Astrocyte (in vitro differentiated cells and primary cell): ENCODE results near the gene OGFOD2. TPM values are rescaled to one million over a fixed set of nuclear protein-coding genes. Genes with fewer than 3 reads are reported as not detected.

Experiments
- DNase-seq: peaks from one replicate; pipeline ENCODE4 v3.0.0-alpha.2; 2010; ENCODE audit warnings: low read depth
- FAIRE-seq: peaks from 2 replicates; lab custom pipeline; 2011; peaks lifted over from hg19 to GRCh38; lab: Jason Lieb, UNC
- H2AFZ ChIP-seq: 2 replicates; pipeline ENCODE4 v1.6.0; 2012; ENCODE audit warnings: low read depth, low read length, inconsistent platforms
- H3K27ac ChIP-seq: 2 replicates; pipeline ENCODE4 v1.5.1; 2011; ENCODE audit warnings: low read depth, low read length, inconsistent platforms
- H3K27me3 ChIP-seq: 2 replicates; pipeline ENCODE4 v1.6.0; 2011; ENCODE audit warnings: low read length, inconsistent platforms; ENCODE audit not compliant: insufficient read depth
- H3K36me3 ChIP-seq: 2 replicates; pipeline ENCODE4 v1.5.1; 2011; ENCODE audit warnings: low read length, inconsistent platforms; ENCODE audit not compliant: insufficient read depth
- H3K4me1 ChIP-seq: 2 replicates; pipeline ENCODE4 v1.5.1; 2011; ENCODE audit warnings: low read length, inconsistent platforms; ENCODE audit not compliant: insufficient read depth
- H3K4me2 ChIP-seq: 2 replicates; pipeline ENCODE4 v1.6.0; 2012; ENCODE audit warnings: low read length, inconsistent platforms
- H3K4me3 ChIP-seq: 2 replicates; pipeline ENCODE4 v1.5.1; 2011; ENCODE audit warnings: low read depth, mild to moderate bottlenecking, low read length, inconsistent platforms; ENCODE audit not compliant: insufficient read depth
- H3K79me2 ChIP-seq: 2 replicates; pipeline ENCODE4 v1.6.0; 2012; ENCODE audit warnings: mild to moderate bottlenecking, low read length, inconsistent platforms; ENCODE audit not compliant: insufficient read depth
- H3K9ac ChIP-seq: 2 replicates; pipeline ENCODE4 v1.6.0; 2012; ENCODE audit warnings: mild to moderate bottlenecking, low read length, inconsistent platforms
- H3K9me3 ChIP-seq: 2 replicates; pipeline ENCODE4 v1.5.1; 2012; ENCODE audit warnings: low read depth, mild to moderate bottlenecking, low read length, inconsistent platforms; ENCODE audit not compliant: insufficient read depth
- H4K20me1 ChIP-seq: 2 replicates; pipeline ENCODE4 v1.6.0; 2012; ENCODE audit warnings: low read length, inconsistent platforms; ENCODE audit not compliant: insufficient read depth
- H3K27ac Mint-ChIP-seq: one replicate; pipeline ENCODE4 v1.8.0; 2021; ENCODE audit warnings: mild to moderate bottlenecking, mixed read lengths; ENCODE audit not compliant: unreplicated experiment
- H3K27me3 Mint-ChIP-seq: one replicate; pipeline ENCODE4 v1.8.0; 2021; ENCODE audit warnings: low read depth, mixed read lengths; ENCODE audit not compliant: unreplicated experiment
- H3K36me3 Mint-ChIP-seq: one replicate; pipeline ENCODE4 v1.8.0; 2021; ENCODE audit warnings: low read depth, mixed read lengths; ENCODE audit not compliant: unreplicated experiment
- H3K4me1 Mint-ChIP-seq: one replicate; pipeline ENCODE4 v1.8.0; 2021; ENCODE audit warnings: low read depth, mixed read lengths; ENCODE audit not compliant: unreplicated experiment
- H3K4me3 Mint-ChIP-seq: one replicate; pipeline ENCODE4 v1.8.0; 2021; ENCODE audit warnings: mild to moderate bottlenecking, moderate library complexity, mixed read lengths; ENCODE audit not compliant: unreplicated experiment
- H3K9me3 Mint-ChIP-seq: one replicate; pipeline ENCODE4 v1.8.0; 2021; ENCODE audit warnings: mild to moderate bottlenecking, mixed read lengths; ENCODE audit not compliant: unreplicated experiment
- CTCF ChIP-seq: IDR thresholded peaks from 2 replicates; pipeline ENCODE4 v1.5.1; 2011; ENCODE audit warnings: low read depth, mild to moderate bottlenecking, inconsistent platforms, low read length, moderate library complexity; ENCODE audit not compliant: insufficient read depth
- EZH2 ChIP-seq: IDR thresholded peaks from 2 replicates; pipeline ENCODE4 v1.6.1; 2012; ENCODE audit warnings: mild to moderate bottlenecking, low read length, inconsistent platforms; ENCODE audit not compliant: insufficient read depth
- total RNA-seq: library from RNA; stranded (reverse); gene quantifications from 2 replicates; pipeline ENCODE4 v1.2.1, GENCODE V29; 2021

OGFOD2 gene
- total RNA-seq, 1 donor from 2014 or later, result 13.3 TPM

GRCh38 chr12:122964439-122965257 lies 10.4 kb upstream of the OGFOD2 start:
- Histone ChIP-seq H3K9me3 (no peaks in the 10 kb centered on the region), H3K36me3 (no peaks in the 10 kb centered on the region), H3K9ac (no peak overlapping the region), H3K27ac (no peak overlapping the region), H4K20me1 (peaks cover 28% of the 10 kb centered on the region), H3K27me3 (no peaks in the 10 kb centered on the region), H3K4me2 (peak overlapping the region; percentile 99), H3K79me2 (no peaks in the 10 kb centered on the region), H3K4me1 (peaks cover 23% of the 10 kb centered on the region), H2AFZ (no peak overlapping the region), H3K4me3 (no peak overlapping the region)
- H3K4me1 Mint-ChIP-seq, result peaks cover 2% of the 10 kb centered on the region
- DNase-seq, result no peak
- FAIRE-seq, result no peak
- no peak overlapping the region for H3K27ac Mint-ChIP-seq
- TF ChIP-seq EZH2 (no peak), CTCF (no peak)
- H3K27me3 Mint-ChIP-seq, result no peaks in the 10 kb centered on the region
- H3K9me3 Mint-ChIP-seq, result no peaks in the 10 kb centered on the region
- peaks cover 2% of the 10 kb centered on the region for H3K36me3 Mint-ChIP-seq
- H3K4me3 Mint-ChIP-seq, result no peak overlapping the region

- Mint-ChIP-seq H3K36me3 (peaks cover 2% of the 10 kb centered on the region), H3K4me3 (peak overlapping the region; percentile 57), H3K9me3 (no peaks in the 10 kb centered on the region), H3K27me3 (no peaks in the 10 kb centered on the region), H3K4me1 (peaks cover 2% of the 10 kb centered on the region), H3K27ac (no peak overlapping the region)
- TF ChIP-seq EZH2, result no peak
- no peak for TF ChIP-seq CTCF
- Histone ChIP-seq H3K9ac (peak overlapping the region; percentile 79), H4K20me1 (peaks cover 28% of the 10 kb centered on the region), H3K9me3 (no peaks in the 10 kb centered on the region), H3K4me3 (no peak overlapping the region), H3K36me3 (no peaks in the 10 kb centered on the region), H3K27ac (no peak overlapping the region), H3K4me2 (peak overlapping the region; percentile 99), H3K4me1 (peaks cover 23% of the 10 kb centered on the region), H2AFZ (peak overlapping the region; percentile 95), H3K27me3 (no peaks in the 10 kb centered on the region), H3K79me2 (no peaks in the 10 kb centered on the region)
- FAIRE-seq (no peak), DNase-seq (no peak)
Observed at GRCh38 chr12:122965321-122965751, 9.7 kb upstream of the OGFOD2 start.
